Epithelial cell of proximal tubule (primary cell): ENCODE data around the gene LMO1. TPM values are rescaled to one million over a fixed set of nuclear protein-coding genes. Genes with fewer than 3 reads are reported as not detected.

Experiments used
- DNase-seq: peaks from one replicate; pipeline ENCODE4 v3.0.0-alpha.2; 2011; ENCODE audit warnings: low read depth
- H3K4me3 ChIP-seq: 2 replicates; pipeline ENCODE4 v1.5.1; 2011; ENCODE audit warnings: low read depth, mild to moderate bottlenecking, low read length
- CTCF ChIP-seq: conservative IDR thresholded peaks from 2 replicates; pipeline ENCODE4 v1.5.1; 2012; ENCODE audit warnings: low read depth, mild to moderate bottlenecking, low read length
- total RNA-seq: library from RNA; depleted of rRNA; stranded (reverse); fragments of >200 nt; gene quantifications from 2 replicates; pipeline ENCODE4 v1.2.3, GENCODE V29; 2015

Gene LMO1
- total RNA-seq, 1 donor from 2014 or later = not detected

- no peak overlapping the region for H3K4me3 ChIP-seq
- no peak for TF ChIP-seq CTCF
- DNase-seq = peak; percentile 60
These were observed 4.9 kb downstream of the LMO1 start for GRCh38 chr11:8258784-8259183.

- TF ChIP-seq CTCF = no peak
- H3K4me3 ChIP-seq = no peak overlapping the region
- no peak for DNase-seq
These were observed 5.4 kb downstream of the LMO1 start for GRCh38 chr11:8258289-8258688.

GRCh38 chr11:8257003-8257664 lies 6.5 kb downstream of the LMO1 start:
- H3K4me3 ChIP-seq = no peak overlapping the region
- no peak for TF ChIP-seq CTCF
- no peak for DNase-seq

GRCh38 chr11:8256271-8257002 lies 7.2 kb downstream of the LMO1 start:
- no peak overlapping the region for H3K4me3 ChIP-seq
- no peak for TF ChIP-seq CTCF
- no peak for DNase-seq

- no peak for DNase-seq
- no peak overlapping the region for H3K4me3 ChIP-seq
- TF ChIP-seq CTCF = no peak
These were observed 10.1 kb downstream of the LMO1 start for GRCh38 chr11:8253566-8253965.

- no peak overlapping the region for H3K4me3 ChIP-seq
- no peak for TF ChIP-seq CTCF
- no peak for DNase-seq
These were observed 10.7 kb downstream of the LMO1 start for GRCh38 chr11:8252946-8253345.

- no peak for TF ChIP-seq CTCF
- no peak for DNase-seq
- H3K4me3 ChIP-seq = no peak overlapping the region
These were observed 11.3 kb downstream of the LMO1 start for GRCh38 chr11:8252388-8252787.
